HL-60 (cell line): Measurements from ENCODE around the gene CD1C.

ENCODE experiments used
- DNase-seq, 2 experiments: peaks; one replicate each; pipeline ENCODE4 v3.0.0-alpha.2; 2010 to 2020; ENCODE audit warnings: low read depth in 1 of 2, low spot score in 1 of 2
- H3K27ac ChIP-seq: fragments of 250-450 bp; sonication (Bioruptor Pico); replicated peaks from 2 replicates; pipeline ENCODE4 v1.5.1; 2020; ENCODE audit warnings: mild to moderate bottlenecking, moderate library complexity
- H3K27me3 ChIP-seq: fragments of 250-450 bp; sonication (Bioruptor Pico); 2 replicates; pipeline ENCODE4 v1.5.1; 2021; ENCODE audit warnings: mild to moderate bottlenecking, moderate library complexity; ENCODE audit not compliant: insufficient read depth, poor library complexity, severe bottlenecking
- H3K4me3 ChIP-seq: replicated peaks from 2 replicates; pipeline ENCODE4 v1.5.1; 2011; ENCODE audit warnings: mild to moderate bottlenecking, control low read depth, low read length; ENCODE audit not compliant: insufficient read depth
- CTCF ChIP-seq: IDR thresholded peaks from one replicate; pipeline ENCODE4 v1.5.1; 2011; ENCODE audit warnings: low read length, control low read depth, inconsistent platforms; ENCODE audit not compliant: insufficient read depth
- GABPA ChIP-seq: IDR thresholded peaks from 2 replicates; pipeline ENCODE4 v1.6.1; 2012; ENCODE audit warnings: low read depth
- POLR2AphosphoS5 ChIP-seq: IDR thresholded peaks from 2 replicates; pipeline ENCODE4 v1.6.1; 2012; ENCODE audit warnings: low read depth
- REST ChIP-seq: IDR thresholded peaks from 2 replicates; pipeline ENCODE4 v1.6.1; 2012; ENCODE audit warnings: low read depth; ENCODE audit not compliant: insufficient replicate concordance
- SPI1 ChIP-seq: IDR thresholded peaks from 2 replicates; pipeline ENCODE4 v1.6.1; 2012; ENCODE audit warnings: low read depth, mild to moderate bottlenecking, borderline replicate concordance

CD1C gene

GRCh38 chr1:158329733-158330132 is 40.0 kb downstream of the CD1C start:
- DNase-seq, result peak in 1 of 2 experiments; percentile 34
- Histone ChIP-seq H3K27me3 (peaks cover 5% of the 10 kb centered on the region), H3K27ac (no peak overlapping the region), H3K4me3 (no peak overlapping the region)
- TF ChIP-seq CTCF (peak; percentile 29), REST (no peak)

- no peak for TF ChIP-seq CTCF
- TF ChIP-seq GABPA, result no peak
- no peak for TF ChIP-seq SPI1
- no peak for TF ChIP-seq REST
- TF ChIP-seq POLR2AphosphoS5, result no peak
- no peak for DNase-seq
- Histone ChIP-seq H3K4me3 (no peak overlapping the region), H3K27ac (no peak overlapping the region), H3K27me3 (peaks cover 5% of the 10 kb centered on the region)
Observed at GRCh38 chr1:158330391-158331105, 40.8 kb downstream of the CD1C start.

GRCh38 chr1:158331106-158331425 is 41.3 kb downstream of the CD1C start:
- Histone ChIP-seq H3K4me3 (no peak overlapping the region), H3K27ac (no peak overlapping the region), H3K27me3 (peaks cover 5% of the 10 kb centered on the region)
- no peak for DNase-seq
- TF ChIP-seq GABPA, result no peak
- TF ChIP-seq REST, result no peak
- no peak for TF ChIP-seq POLR2AphosphoS5
- TF ChIP-seq CTCF, result no peak
- TF ChIP-seq SPI1, result no peak
